GM20000 (cell line): ENCODE data around the gene MED13.
"Not testable (repeated sequence)": the region's sequence is repeated elsewhere in the genome, so short reads cannot be mapped to it uniquely, and the experiment has no call there.

Experiments
- DNase-seq: peaks from one replicate; pipeline ENCODE4 v3.0.0; 2012; ENCODE audit warnings: low spot score
- TF ChIP-seq, protein P1 (sequence below): IDR thresholded peaks from 2 replicates; pipeline ENCODE4 v1.5.1; 2012; ENCODE audit warnings: mild to moderate bottlenecking, control low read depth; ENCODE audit errors: extremely low read depth, missing control alignments

The MED13 gene

DNA sequence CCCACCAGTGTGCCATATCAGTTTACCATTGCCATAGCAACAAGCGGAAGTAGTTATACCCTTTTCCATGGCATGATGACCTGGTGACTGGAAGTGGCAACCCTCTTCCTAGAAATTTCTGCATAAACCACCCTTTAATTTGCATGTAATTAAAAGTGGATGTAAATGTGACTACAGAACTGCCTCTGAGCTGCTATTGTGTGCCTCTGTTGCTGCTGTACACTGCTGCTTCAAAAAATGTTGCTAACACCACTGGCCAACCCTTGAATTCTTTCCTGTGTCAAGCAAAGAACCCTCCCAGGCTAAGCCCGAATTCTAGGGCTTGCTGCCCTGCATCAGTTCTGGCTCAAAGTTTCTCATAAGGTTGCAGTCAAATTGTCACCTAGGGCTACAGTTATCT is 12.9 kb upstream of the MED13 start:
- TF ChIP-seq, protein P1, sequence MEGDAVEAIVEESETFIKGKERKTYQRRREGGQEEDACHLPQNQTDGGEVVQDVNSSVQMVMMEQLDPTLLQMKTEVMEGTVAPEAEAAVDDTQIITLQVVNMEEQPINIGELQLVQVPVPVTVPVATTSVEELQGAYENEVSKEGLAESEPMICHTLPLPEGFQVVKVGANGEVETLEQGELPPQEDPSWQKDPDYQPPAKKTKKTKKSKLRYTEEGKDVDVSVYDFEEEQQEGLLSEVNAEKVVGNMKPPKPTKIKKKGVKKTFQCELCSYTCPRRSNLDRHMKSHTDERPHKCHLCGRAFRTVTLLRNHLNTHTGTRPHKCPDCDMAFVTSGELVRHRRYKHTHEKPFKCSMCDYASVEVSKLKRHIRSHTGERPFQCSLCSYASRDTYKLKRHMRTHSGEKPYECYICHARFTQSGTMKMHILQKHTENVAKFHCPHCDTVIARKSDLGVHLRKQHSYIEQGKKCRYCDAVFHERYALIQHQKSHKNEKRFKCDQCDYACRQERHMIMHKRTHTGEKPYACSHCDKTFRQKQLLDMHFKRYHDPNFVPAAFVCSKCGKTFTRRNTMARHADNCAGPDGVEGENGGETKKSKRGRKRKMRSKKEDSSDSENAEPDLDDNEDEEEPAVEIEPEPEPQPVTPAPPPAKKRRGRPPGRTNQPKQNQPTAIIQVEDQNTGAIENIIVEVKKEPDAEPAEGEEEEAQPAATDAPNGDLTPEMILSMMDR = no peak

DNA sequence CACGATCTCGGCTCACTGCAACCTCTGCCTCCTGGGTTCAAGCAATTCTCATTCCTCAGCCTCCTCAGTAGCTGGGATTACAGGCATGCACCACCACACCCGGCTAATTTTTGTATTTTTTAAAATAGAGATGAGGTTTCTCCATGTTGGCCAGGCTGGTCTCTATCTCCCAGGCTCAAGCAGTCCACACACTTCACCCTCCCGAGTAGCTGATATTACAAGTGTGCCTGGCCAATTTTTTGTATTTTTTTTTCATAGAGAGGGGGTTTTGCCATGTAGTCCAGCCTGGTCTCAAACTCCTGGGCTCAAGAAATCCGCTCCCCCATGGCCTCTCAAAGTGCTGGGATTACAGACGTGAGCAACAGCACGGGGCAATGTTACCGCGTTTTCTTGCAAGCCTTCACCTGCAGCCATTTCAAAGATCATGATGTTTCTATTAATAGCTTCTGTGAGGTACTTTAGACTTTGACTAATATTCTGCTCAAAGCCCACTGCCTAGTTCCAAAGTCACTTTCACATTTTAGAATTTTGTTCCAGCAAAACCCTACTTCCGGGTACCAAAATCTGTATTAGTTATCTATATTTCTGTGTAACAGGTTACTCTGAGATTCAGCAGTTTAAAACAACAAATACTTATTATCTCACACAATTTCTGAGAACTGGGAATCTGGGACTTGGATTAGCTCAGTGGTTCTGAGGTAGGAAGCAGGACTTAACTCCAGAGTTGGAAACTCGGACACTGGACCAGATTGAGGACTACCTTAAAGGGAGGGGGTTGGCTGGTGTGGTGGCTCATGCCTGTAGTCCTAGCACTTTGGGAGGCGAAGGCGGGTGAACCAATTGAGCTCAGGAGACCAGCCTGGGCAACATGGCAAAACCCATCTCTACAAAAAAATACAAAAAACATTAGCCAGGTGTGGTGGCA is 12.0 kb upstream of the MED13 start:
- TF ChIP-seq, protein P1 = no peak
- no peak for DNase-seq

More for the DNA sequence above, 12.9 kb upstream of the MED13 start:
- DNase-seq = no peak

DNA sequence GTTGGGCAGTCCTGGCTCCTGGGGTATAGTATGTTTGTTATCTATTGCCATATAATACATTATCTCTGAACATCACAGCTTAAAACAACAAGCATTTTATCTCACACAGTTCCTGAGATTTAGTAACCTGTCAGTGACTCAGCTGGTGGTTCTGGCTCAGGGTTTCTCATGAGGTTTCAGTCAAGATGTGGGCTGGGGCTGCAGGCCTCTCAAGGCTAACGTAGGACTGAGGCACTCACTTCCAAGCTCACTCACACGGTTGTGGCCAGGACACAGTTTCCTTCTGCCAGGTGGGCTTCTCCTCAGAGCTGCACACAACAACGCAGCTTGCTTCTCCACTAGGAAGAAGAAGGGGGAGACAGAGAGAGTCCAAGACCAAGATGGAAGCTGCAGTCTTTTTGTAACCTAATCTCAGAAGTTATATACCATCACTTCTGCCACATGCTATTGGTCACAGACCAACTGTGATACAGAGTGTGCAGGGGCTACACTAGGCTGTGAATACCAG is 10.3 kb upstream of the MED13 start:
- TF ChIP-seq, protein P1 = no peak
- no peak for DNase-seq

DNA sequence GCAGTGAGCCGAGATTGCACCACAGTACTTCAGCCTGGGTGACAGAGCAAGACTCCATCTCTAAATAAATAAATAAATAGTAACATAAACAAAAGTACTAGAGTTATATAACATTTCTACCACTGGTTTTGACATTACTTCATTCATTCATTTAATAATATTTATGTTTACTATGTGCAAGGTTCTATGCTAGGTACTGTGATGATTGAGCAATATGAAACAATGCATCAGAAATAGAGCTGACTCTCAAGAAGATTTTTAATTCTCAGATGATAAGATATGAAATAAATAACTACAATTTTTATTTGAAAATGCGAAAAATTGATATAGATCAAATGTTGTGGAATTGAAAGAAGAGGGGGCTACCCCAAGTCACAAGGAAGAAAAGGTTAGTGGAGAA is 8.9 kb upstream of the MED13 start:
- TF ChIP-seq, protein P1 = no peak
- DNase-seq = no peak

DNA sequence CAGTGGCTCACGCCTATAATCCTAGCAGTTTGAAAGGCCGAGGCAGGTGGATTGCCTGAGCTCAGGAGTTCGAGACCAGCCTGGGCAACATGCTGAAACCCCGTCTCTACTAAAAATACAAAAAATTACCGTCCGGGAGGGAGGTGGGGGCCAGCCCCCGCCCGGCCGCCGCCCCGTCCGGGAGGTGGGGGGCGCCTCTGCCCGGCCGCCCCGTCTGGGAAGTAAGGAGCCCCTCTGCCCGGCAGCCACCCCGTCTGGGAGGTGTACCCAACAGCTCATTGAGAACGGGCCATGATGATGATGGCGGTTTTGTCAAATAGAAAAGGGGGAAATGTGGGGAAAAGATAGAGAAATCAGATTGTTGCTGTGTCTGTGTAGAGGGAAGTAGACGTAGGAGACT is 7.8 kb upstream of the MED13 start:
- DNase-seq = not testable (repeated sequence)

DNA sequence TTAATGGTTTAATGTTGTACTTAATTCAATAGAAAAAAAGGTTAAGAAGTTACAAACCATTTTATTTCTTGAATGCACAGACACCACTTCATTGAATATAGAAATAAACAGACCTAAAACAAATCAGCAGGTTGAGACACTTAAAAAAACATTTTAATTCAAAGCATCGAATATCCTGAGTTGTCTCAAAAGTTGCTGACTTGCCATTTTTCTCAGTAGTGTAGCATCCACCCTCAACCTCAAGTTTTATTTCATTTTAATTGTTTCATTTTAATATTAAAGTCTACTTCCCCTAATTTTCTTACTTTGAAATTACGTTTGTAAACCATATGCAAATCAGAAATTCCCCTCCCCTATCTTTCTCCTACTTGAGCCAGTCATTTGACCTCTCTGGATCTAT is 5.8 kb upstream of the MED13 start:
- DNase-seq = no peak
- TF ChIP-seq, protein P1 = no peak

DNA sequence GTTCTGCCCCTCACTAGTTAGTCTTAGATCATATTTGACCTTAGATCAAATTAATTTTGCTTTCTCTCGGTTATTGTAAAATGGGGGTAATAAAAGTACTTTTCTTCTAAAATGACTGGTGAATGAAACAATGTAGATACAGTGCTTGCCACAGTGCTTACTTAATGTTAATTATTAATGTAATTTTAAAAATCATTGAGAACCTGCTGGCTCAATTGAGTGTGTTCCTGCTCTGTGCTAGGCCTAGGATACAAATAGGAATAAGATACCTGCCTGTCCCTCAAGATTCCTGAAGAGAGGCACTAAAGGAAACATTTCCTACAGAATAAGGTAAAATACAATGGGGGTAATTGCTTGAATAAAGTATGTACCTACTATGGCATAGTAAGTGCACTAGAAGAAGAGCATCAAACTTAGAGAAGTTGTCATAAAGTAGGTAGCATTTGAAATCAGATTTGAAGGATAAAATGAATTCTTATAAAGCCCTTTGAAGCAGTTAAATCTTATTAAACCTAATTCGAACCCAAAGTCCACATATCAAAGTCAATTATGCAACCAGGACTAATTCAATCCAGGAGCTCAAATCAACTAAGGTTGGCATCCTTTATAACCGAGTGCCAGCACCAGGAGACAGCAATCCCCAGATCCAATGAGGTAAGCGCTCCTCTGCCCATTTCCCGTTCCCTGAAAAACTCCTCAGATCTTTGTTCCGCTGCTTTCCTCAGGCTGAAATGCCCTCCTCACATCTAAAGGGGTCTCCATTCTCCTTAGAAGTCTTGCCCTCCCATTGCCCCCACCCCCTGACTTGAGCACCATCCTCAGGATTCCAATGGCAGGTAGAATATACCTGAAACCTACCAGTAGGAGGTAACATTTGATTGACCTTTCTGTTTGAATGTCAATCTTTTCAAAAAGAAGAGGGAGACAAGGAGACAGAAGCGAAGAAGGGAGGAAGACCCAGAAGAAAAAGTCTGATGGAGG is 2.4 kb upstream of the MED13 start:
- DNase-seq = no peak
- TF ChIP-seq, protein P1 = no peak
